Mucosa of descending colon (tissue), 3 donors: ENCODE results near the gene ITIH1. TPM values are rescaled to one million over a fixed set of nuclear protein-coding genes. Genes with fewer than 3 reads are reported as not detected.
A peak's percentile ranks its signal among the peaks of the same experiment; 100 is the strongest.

Source experiments
- ATAC-seq: fragments of 200-7000 bp; cut with Tn5 transposase; one replicate; pipeline ENCODE4 v1.9.1; 2020; ENCODE audit warnings: mild to moderate bottlenecking, moderate library complexity
- DNase-seq, 3 donors: peaks; one replicate each; pipeline ENCODE4 v3.0.0-alpha.2; 2020
- H3K36me3 ChIP-seq: fragments of 200-600 bp; one replicate; pipeline ENCODE4 v1.8.0; 2021; ENCODE audit warnings: low read depth, mild to moderate bottlenecking
- H3K4me1 ChIP-seq: fragments of 200-600 bp; one replicate; pipeline ENCODE4 v1.8.0; 2021; ENCODE audit warnings: low read depth, mild to moderate bottlenecking
- H3K4me3 ChIP-seq: fragments of 200-600 bp; one replicate; pipeline ENCODE4 v1.8.0; 2021; ENCODE audit warnings: mild to moderate bottlenecking
- H3K9me3 ChIP-seq: fragments of 200-600 bp; one replicate; pipeline ENCODE4 v1.8.0; 2021; ENCODE audit warnings: mild to moderate bottlenecking
- intact Hi-C, 2 donors: fragments of 100-400 bp; cut with DNase I in 1 of 2; cut with micrococcal nuclease in 1 of 2; formaldehyde crosslinking; loops; one replicate each; pipeline versions ENCODE4 v1.11.0 to v1.11.1; 2022; cut with DNase I, micrococcal nuclease
- total RNA-seq, 3 donors: library from RNA; stranded (reverse); fragmentation: NEBNext Ultra II Directional in 2 of 3; extraction: Animal tissue kit (Norgen Biotek cat#: 25700) in 2 of 3; gene quantifications; one replicate each; pipeline versions ENCODE4 v1.2.1 to v1.2.4, GENCODE V29; 2021 to 2023
- TF ChIP-seq, protein P1 (sequence below): fragments of 200-600 bp; IDR thresholded peaks from one replicate; pipeline ENCODE4 v1.8.0; 2022; ENCODE audit warnings: antibody characterized with exemption, mild to moderate bottlenecking
- donor health status: DM: no; HTN: no; CAD: no; lungs with moderate emphysema.
- donor health status: DM: no; HTN: no; CAD: no.
- donor health status: DM: no; HTN: yes; CAD: no.

Gene ITIH1
- total RNA-seq, 3 donors from 2014 or later: not detected

GRCh38 chr3:52816199-52816598 is 38.8 kb downstream of the ITIH1 start:
- intact Hi-C loops: no loop called here
- H3K4me3 ChIP-seq: no peak overlapping the region

GRCh38 chr3:52816654-52817053 is 39.3 kb downstream of the ITIH1 start:
- TF ChIP-seq, protein P1, sequence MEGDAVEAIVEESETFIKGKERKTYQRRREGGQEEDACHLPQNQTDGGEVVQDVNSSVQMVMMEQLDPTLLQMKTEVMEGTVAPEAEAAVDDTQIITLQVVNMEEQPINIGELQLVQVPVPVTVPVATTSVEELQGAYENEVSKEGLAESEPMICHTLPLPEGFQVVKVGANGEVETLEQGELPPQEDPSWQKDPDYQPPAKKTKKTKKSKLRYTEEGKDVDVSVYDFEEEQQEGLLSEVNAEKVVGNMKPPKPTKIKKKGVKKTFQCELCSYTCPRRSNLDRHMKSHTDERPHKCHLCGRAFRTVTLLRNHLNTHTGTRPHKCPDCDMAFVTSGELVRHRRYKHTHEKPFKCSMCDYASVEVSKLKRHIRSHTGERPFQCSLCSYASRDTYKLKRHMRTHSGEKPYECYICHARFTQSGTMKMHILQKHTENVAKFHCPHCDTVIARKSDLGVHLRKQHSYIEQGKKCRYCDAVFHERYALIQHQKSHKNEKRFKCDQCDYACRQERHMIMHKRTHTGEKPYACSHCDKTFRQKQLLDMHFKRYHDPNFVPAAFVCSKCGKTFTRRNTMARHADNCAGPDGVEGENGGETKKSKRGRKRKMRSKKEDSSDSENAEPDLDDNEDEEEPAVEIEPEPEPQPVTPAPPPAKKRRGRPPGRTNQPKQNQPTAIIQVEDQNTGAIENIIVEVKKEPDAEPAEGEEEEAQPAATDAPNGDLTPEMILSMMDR: no peak
- no peak for ATAC-seq
- no peak for DNase-seq
- Histone ChIP-seq H3K4me3 (no peak overlapping the region), H3K4me1 (no peaks in the 10 kb centered on the region), H3K9me3 (no peaks in the 10 kb centered on the region), H3K36me3 (no peaks in the 10 kb centered on the region)
- intact Hi-C loops: no loop called here

More at GRCh38 chr3:52816199-52816598, 38.8 kb downstream of the ITIH1 start:
- H3K4me1 ChIP-seq: no peaks in the 10 kb centered on the region
- TF ChIP-seq, protein P1: no peak
- H3K36me3 ChIP-seq: no peaks in the 10 kb centered on the region
- DNase-seq (no peak), ATAC-seq (no peak)
- no peaks in the 10 kb centered on the region for H3K9me3 ChIP-seq

DNA sequence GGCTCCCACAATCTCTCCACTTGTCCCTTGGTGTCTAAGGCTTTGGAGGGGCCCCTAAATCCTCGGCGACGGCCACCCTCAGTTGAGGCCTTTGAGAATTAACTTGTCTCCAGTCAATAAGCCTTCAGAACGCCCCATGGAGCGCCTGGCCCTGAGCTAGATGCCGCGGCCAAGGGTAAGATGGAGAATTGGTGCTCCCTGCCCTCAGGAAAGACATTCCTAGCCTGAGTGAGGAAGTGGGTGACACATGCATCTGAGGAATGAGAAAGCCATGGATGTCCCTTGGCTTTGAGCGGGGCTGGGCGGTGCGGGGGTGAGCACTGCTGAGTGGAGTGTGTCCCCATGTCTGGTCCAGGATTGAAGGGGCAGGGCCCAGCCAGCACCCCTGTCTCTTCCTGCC is 39.8 kb downstream of the ITIH1 start:
- no peak for DNase-seq
- Histone ChIP-seq H3K9me3 (no peaks in the 10 kb centered on the region), H3K4me1 (no peaks in the 10 kb centered on the region), H3K36me3 (no peaks in the 10 kb centered on the region), H3K4me3 (no peak overlapping the region)
- no peak for ATAC-seq
- intact Hi-C loops: no loop called here
- TF ChIP-seq, protein P1: no peak

GRCh38 chr3:52817860-52818259 is 40.5 kb downstream of the ITIH1 start:
- TF ChIP-seq, protein P1: no peak
- Histone ChIP-seq H3K36me3 (no peaks in the 10 kb centered on the region), H3K9me3 (no peaks in the 10 kb centered on the region), H3K4me3 (no peak overlapping the region), H3K4me1 (no peaks in the 10 kb centered on the region)
- ATAC-seq: no peak
- DNase-seq: no peak
- intact Hi-C loops: no loop called here

DNA sequence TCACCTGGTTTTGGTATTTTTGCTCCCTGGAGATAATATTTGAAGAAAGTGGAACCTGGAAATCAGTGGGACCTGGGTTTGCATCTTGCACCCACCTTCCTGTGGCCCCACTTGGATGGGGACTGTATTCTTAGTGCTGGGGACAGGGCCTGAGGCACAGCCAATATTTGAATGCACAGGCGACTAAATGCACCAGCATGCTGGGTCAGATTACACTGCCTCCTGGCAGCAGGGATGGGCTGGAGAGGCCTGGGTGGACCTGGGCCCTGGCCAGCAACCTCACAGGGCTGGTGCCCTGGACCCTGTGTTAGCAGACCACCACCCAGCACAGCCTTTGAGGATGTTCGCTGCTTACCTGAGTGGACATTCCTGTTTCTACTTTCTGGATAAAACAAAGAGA is 42.5 kb downstream of the ITIH1 start:
- Histone ChIP-seq H3K9me3 (no peaks in the 10 kb centered on the region), H3K36me3 (no peaks in the 10 kb centered on the region), H3K4me1 (no peaks in the 10 kb centered on the region), H3K4me3 (no peak overlapping the region)
- ATAC-seq (no peak), DNase-seq (no peak)
- intact Hi-C loops: no loop called here
- TF ChIP-seq, protein P1: no peak

DNA sequence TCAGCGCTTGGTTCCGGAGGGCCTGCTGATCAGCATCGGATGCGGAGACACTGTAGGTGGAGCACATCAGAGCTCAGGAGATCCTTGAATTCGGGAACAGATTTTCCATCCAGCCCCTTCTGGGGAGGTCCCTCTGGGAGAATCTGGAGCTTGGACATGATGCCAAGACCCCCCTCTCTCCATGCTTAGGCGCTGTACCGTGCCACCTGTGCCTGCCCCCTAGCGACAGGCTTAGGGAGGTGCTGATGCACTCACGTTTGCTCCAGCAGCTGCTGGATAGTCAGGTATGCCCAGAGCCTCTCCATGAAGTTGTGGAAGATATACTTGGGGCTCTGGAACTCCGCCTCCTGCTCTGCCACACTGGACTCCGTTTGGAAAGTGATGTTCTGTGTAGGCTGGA is 43.3 kb downstream of the ITIH1 start:
- intact Hi-C loops: no loop called here
- peak in 1 of 3 donors; percentile 24 for DNase-seq

More for the DNA sequence above, 43.3 kb downstream of the ITIH1 start:
- Histone ChIP-seq H3K36me3 (no peaks in the 10 kb centered on the region), H3K4me3 (no peak overlapping the region), H3K9me3 (no peaks in the 10 kb centered on the region), H3K4me1 (no peaks in the 10 kb centered on the region)
- ATAC-seq: peak; percentile 57
- TF ChIP-seq, protein P1: no peak
